H1 (cell line): ENCODE results near the gene CAPZB. TPM values are rescaled to one million over a fixed set of nuclear protein-coding genes. Genes with fewer than 3 reads are reported as not detected.

ENCODE experiments used
- CTCF ChIA-PET: fragments of 300-600 bp; sonication (Branson Sonifier 250); formaldehyde crosslinking; loops from one replicate; lab custom pipeline; 2021; ENCODE audit not compliant: partially characterized antibody; lab: Charles Lee
- POLR2A ChIA-PET: fragments of 300-600 bp; sonication (Branson Sonifier 250); formaldehyde crosslinking; loops from one replicate; lab custom pipeline; 2021; ENCODE audit warnings: inconsistent platforms; ENCODE audit not compliant: partially characterized antibody; lab: Charles Lee
- DNase-seq, 2 experiments: peaks; one replicate each; pipeline versions ENCODE4 v3.0.0 to v3.0.0-alpha.2; 2010 to 2022; ENCODE audit warnings: low spot score in 2 of 2, low read depth in 1 of 2, mixed read lengths in 1 of 2
- FAIRE-seq: peaks from 2 replicates; lab custom pipeline; 2011; peaks lifted over from hg19 to GRCh38; lab: Jason Lieb, UNC
- H2AFZ ChIP-seq: 2 replicates; pipeline ENCODE4 v1.8.1; 2012; ENCODE audit warnings: low read length, inconsistent platforms
- H2AK5ac ChIP-seq: 2 replicates; pipeline ENCODE4 v1.6.1; 2013; ENCODE audit warnings: low read depth, low read length
- H2BK120ac ChIP-seq: replicated peaks from 2 replicates; pipeline ENCODE3; 2013; ENCODE audit warnings: low read depth, low read length, inconsistent platforms
- H2BK12ac ChIP-seq: 2 replicates; pipeline ENCODE4 v1.6.1; 2013; ENCODE audit warnings: low read depth, low read length
- H2BK15ac ChIP-seq: 2 replicates; pipeline ENCODE4 v1.6.1; 2013; ENCODE audit warnings: low read length
- H2BK20ac ChIP-seq: 2 replicates; pipeline ENCODE4 v1.6.1; 2013; ENCODE audit warnings: low read length
- H2BK5ac ChIP-seq: 2 replicates; pipeline ENCODE4 v1.6.1; 2013; ENCODE audit warnings: low read depth, low read length
- H3K14ac ChIP-seq: 2 replicates; pipeline ENCODE4 v1.6.1; 2013; ENCODE audit warnings: inconsistent platforms; ENCODE audit not compliant: insufficient read length
- H3K18ac ChIP-seq: 2 replicates; pipeline ENCODE4 v1.6.1; 2013; ENCODE audit warnings: low read length; ENCODE audit errors: extremely low read depth
- H3K23ac ChIP-seq: 2 replicates; pipeline ENCODE4 v1.6.1; 2013; ENCODE audit warnings: inconsistent platforms; ENCODE audit not compliant: insufficient read length
- H3K23me2 ChIP-seq: 2 replicates; pipeline ENCODE4 v1.6.1; 2013; ENCODE audit warnings: low read depth, low read length
- H3K27ac ChIP-seq: 2 replicates; pipeline ENCODE4 v1.6.1; 2011; ENCODE audit warnings: low read depth, low read length, inconsistent platforms
- H3K27me3 ChIP-seq, 4 experiments: replicated peaks in 1 of 4; 1 replicate in 1 of 4; 2 replicates in 3 of 4; pipeline versions ENCODE4 v1.6.1 to v1.8.1; 2011 to 2013; ENCODE audit warnings: low read length in 3 of 4, mild to moderate bottlenecking in 3 of 4, inconsistent platforms in 2 of 4, mixed read lengths in 2 of 4, moderate library complexity in 1 of 4; ENCODE audit not compliant: control insufficient read depth in 3 of 4, insufficient read depth in 3 of 4; ENCODE audit errors: extremely low read depth in 1 of 4
- H3K36me3 ChIP-seq, 4 experiments: 2 replicates each; pipeline versions ENCODE4 v1.6.1 to v1.8.1; 2011 to 2013; ENCODE audit warnings: mild to moderate bottlenecking in 4 of 4, low read length in 3 of 4, moderate library complexity in 2 of 4, control low read depth in 1 of 4, inconsistent platforms in 1 of 4; ENCODE audit not compliant: insufficient read depth in 4 of 4, control insufficient read depth in 2 of 4
- H3K4ac ChIP-seq: replicated peaks from 2 replicates; pipeline ENCODE3; 2013; ENCODE audit warnings: low read length, low read depth, mixed read lengths, inconsistent platforms; ENCODE audit not compliant: insufficient read length
- H3K4me1 ChIP-seq, 4 experiments: replicated peaks in 1 of 4; 1 replicate in 1 of 4; 2 replicates in 3 of 4; pipeline versions ENCODE4 v1.6.1 to v1.8.1; 2011 to 2013; ENCODE audit warnings: low read length in 3 of 4, inconsistent platforms in 2 of 4, mixed read lengths in 1 of 4; ENCODE audit not compliant: insufficient read depth in 4 of 4, control insufficient read depth in 3 of 4
- H3K4me2 ChIP-seq, 2 experiments: 2 replicates each; pipeline versions ENCODE4 v1.6.1 to v1.8.1; 2011 to 2013; ENCODE audit warnings: low read depth in 2 of 2, low read length in 2 of 2, control low read depth in 1 of 2, inconsistent platforms in 1 of 2, mild to moderate bottlenecking in 1 of 2; ENCODE audit not compliant: insufficient read depth in 1 of 2
- H3K4me3 ChIP-seq, 4 experiments: fragments of 200-600, 300-600 bp in 1 of 4; sonication (generic), shearing (Covaris generic), sonication (Bioruptor Twin) in 1 of 4; 2 replicates each; pipeline versions ENCODE4 v1.5.1 to v1.8.1; 2011 to 2016; ENCODE audit warnings: low read length in 4 of 4, low read depth in 3 of 4, control low read depth in 2 of 4, inconsistent platforms in 2 of 4, mild to moderate bottlenecking in 2 of 4, mixed read lengths in 1 of 4, moderate library complexity in 1 of 4; ENCODE audit not compliant: insufficient read depth in 2 of 4; ENCODE audit errors: extremely low read depth in 1 of 4
- H3K56ac ChIP-seq: replicated peaks from 2 replicates; pipeline ENCODE3; 2013; ENCODE audit warnings: low read depth, mild to moderate bottlenecking, mixed read lengths, low read length, inconsistent platforms; ENCODE audit not compliant: insufficient read length
- H3K79me1 ChIP-seq: 2 replicates; pipeline ENCODE4 v1.6.1; 2013; ENCODE audit warnings: low read depth, low read length, control low read depth
- H3K79me2 ChIP-seq, 2 experiments: 2 replicates each; pipeline versions ENCODE4 v1.6.1 to v1.8.1; 2012 to 2013; ENCODE audit warnings: low read length in 2 of 2, mild to moderate bottlenecking in 2 of 2, inconsistent platforms in 1 of 2; ENCODE audit not compliant: insufficient read depth in 2 of 2, control insufficient read depth in 1 of 2
- H3K9ac ChIP-seq, 4 experiments: replicated peaks in 1 of 4; 1 replicate in 1 of 4; 2 replicates in 3 of 4; pipeline versions ENCODE4 v1.6.1 to v1.8.1; 2011 to 2013; ENCODE audit warnings: low read depth in 3 of 4, low read length in 3 of 4, control low read depth in 2 of 4, mild to moderate bottlenecking in 2 of 4, moderate library complexity in 2 of 4, inconsistent platforms in 1 of 4; ENCODE audit errors: extremely low read depth in 1 of 4
- H3K9me3 ChIP-seq, 2 experiments: 2 replicates each; pipeline versions ENCODE4 v1.6.1 to v1.8.1; 2012 to 2013; ENCODE audit warnings: mild to moderate bottlenecking in 2 of 2, moderate library complexity in 2 of 2, control low read depth in 1 of 2, inconsistent platforms in 1 of 2, low read depth in 1 of 2, low read length in 1 of 2, mixed read lengths in 1 of 2; ENCODE audit not compliant: insufficient read depth in 2 of 2
- H4K20me1 ChIP-seq, 2 experiments: replicated peaks in 1 of 2; 2 replicates each; pipeline versions ENCODE3 to v1.8.1; 2011 to 2013; ENCODE audit warnings: inconsistent platforms in 2 of 2, low read length in 2 of 2, mild to moderate bottlenecking in 1 of 2; ENCODE audit not compliant: insufficient read depth in 2 of 2, control insufficient read depth in 1 of 2
- H4K5ac ChIP-seq: 2 replicates; pipeline ENCODE4 v1.6.1; 2013; ENCODE audit warnings: low read length, low read depth, mixed read lengths, inconsistent platforms; ENCODE audit not compliant: insufficient read length
- H4K8ac ChIP-seq: 2 replicates; pipeline ENCODE4 v1.8.0; 2013; ENCODE audit warnings: mild to moderate bottlenecking, moderate library complexity, low read length, inconsistent platforms; ENCODE audit not compliant: insufficient read depth; ENCODE audit errors: extremely low read depth
- H4K91ac ChIP-seq: replicated peaks from 2 replicates; pipeline ENCODE3; 2013; ENCODE audit warnings: low read length, mixed read lengths, inconsistent platforms; ENCODE audit not compliant: insufficient read length
- BCL11A ChIP-seq, 2 experiments: IDR thresholded peaks; one replicate each; pipeline ENCODE4 v1.6.1; 2011; ENCODE audit warnings: low read depth in 2 of 2, low read length in 2 of 2, mild to moderate bottlenecking in 2 of 2
- CBX8 ChIP-seq: fragments of 300-800, 300-1000 bp; sonication (generic); IDR thresholded peaks from 2 replicates; pipeline ENCODE4 v1.7.1; 2016; ENCODE audit warnings: low read depth, low read length, borderline replicate concordance
- CHD1 ChIP-seq: IDR thresholded peaks from 2 replicates; pipeline ENCODE4 v1.6.1; 2012; ENCODE audit warnings: low read depth, low read length, improper control_type of control experiment
- CREB1 ChIP-seq: IDR thresholded peaks from 2 replicates; pipeline ENCODE4 v1.6.1; 2012; ENCODE audit warnings: inconsistent platforms
- KDM1A ChIP-seq: fragments of 200-600, 300-600 bp; sonication (generic); IDR thresholded peaks from 2 replicates; pipeline ENCODE4 v1.7.1; 2016; ENCODE audit warnings: mild to moderate bottlenecking, low read length, borderline replicate concordance
- PHF8 ChIP-seq: fragments of 200-600 bp; sonication (generic); conservative IDR thresholded peaks from 2 replicates; pipeline ENCODE4 v1.7.1; 2012; ENCODE audit warnings: low read depth, mild to moderate bottlenecking, inconsistent platforms, low read length, moderate library complexity
- RXRA ChIP-seq: IDR thresholded peaks from 2 replicates; pipeline ENCODE4 v1.6.1; 2011; ENCODE audit warnings: low read depth, mild to moderate bottlenecking, low read length, moderate library complexity; ENCODE audit not compliant: insufficient read depth
- SP2 ChIP-seq: IDR thresholded peaks from 2 replicates; pipeline ENCODE4 v1.6.1; 2012; ENCODE audit warnings: mild to moderate bottlenecking, low read length, inconsistent platforms
- WGBS, 2 experiments: shearing (Covaris generic) in 1 of 2; methylation state at CpG; one replicate each; pipeline versions ENCODE4 v1.1.6 to v1.1.7; 2013 to 2015; ENCODE audit warnings: low lambda C conversion rate in 2 of 2, mixed read lengths in 2 of 2, inconsistent platforms in 1 of 2, low coverage in 1 of 2, missing lambda C conversion rate in 1 of 2; ENCODE audit not compliant: insufficient replicate concordance in 2 of 2, insufficient coverage in 1 of 2, insufficient read length in 1 of 2; ENCODE audit errors: extremely low coverage in 1 of 2, missing lambda C conversion rate in 1 of 2; 5-methylcytosine and 5-hydroxymethylcytosine counted together
- polyA plus RNA-seq, 7 experiments: library from polyadenylated mRNA; depleted of rRNA in 3 of 7; stranded (reverse) in 5 of 7; unstranded in 2 of 7; fragments of >200 nt in 5 of 7; fragments of 200-250 nt in 2 of 7; gene quantifications; 1 replicate in 5 of 7; 2 replicates in 1 of 7; 4 replicates in 1 of 7; pipeline versions ENCODE4 v1.2.1 to v1.2.3, GENCODE V29; 2011 to 2013; ENCODE audit warnings: missing spikeins in 2 of 7, mixed read lengths in 2 of 7
- total RNA-seq: library from RNA; stranded (reverse); fragmentation: NEBNext Ultra II Directional; extraction: Animal tissue kit (Norgen Biotek cat#: 25700); gene quantifications from 2 replicates; pipeline ENCODE4 v1.2.1, GENCODE V29; 2021
- TF ChIP-seq, protein P1 (sequence below), 3 experiments: IDR thresholded peaks; 1 replicate in 2 of 3; 2 replicates in 1 of 3; pipeline versions ENCODE4 v1.5.1 to v1.6.1; 2011; ENCODE audit warnings: low read length in 3 of 3, mild to moderate bottlenecking in 3 of 3, inconsistent platforms in 2 of 3, low read depth in 1 of 3, moderate library complexity in 1 of 3; ENCODE audit not compliant: insufficient read depth in 1 of 3; ENCODE audit errors: control extremely low read depth in 1 of 3

The CAPZB gene
- total and polyA plus RNA-seq, 2 of the 8 experiments (the other 6 are each of a cell fraction or from before 2014, with no cell fraction given): 162 to 371 TPM

DNA sequence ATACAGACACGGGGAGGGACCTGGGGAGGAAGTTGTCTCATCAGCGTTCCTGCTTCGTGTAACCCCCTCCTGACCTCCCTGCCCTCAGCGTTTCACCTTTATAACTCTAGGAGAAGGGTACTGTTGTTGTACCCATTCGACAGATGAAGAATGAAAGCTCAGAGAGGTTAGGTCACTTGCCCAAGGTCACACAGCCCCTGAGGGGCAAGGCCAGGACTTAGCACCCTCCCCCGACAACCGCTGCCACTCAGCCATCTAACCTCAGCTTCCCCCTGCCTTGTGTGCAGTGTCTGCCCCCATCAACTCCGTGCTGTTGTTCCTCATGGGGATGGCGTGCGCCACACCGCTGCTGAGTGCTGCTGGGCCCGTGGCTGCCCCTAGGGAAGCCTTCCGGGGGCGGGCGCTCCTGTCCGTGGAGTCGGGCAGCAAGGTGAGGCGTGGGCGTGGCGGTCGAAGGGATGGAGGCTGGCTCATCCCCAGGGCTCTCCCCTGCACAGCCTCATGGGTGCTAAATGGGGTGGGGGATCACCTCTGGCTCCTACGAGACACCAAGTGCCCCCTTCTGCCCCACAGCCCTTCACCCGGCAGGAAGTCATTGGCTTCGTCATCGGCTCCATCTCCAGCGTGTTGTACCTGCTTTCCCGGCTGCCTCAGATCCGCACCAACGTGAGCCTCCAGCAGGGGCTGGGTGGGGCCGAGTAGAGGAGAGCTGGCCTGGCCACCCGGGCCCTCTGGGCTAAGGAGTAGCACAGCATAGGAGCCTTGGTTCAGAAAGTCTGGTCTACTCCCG lies 159.2 kb downstream of the CAPZB start:
- Histone ChIP-seq H4K8ac (no peak overlapping the region), H3K4me3 (no peak overlapping the region), H3K9me3 (no peaks in the 10 kb centered on the region), H2AFZ (no peak overlapping the region), H4K20me1 (peaks cover 0 to 14% of the 10 kb centered on the region in 2 experiments), H3K23ac (no peak overlapping the region), H2AK5ac (no peak overlapping the region), H3K79me1 (no peaks in the 10 kb centered on the region; the same call in 1 of the 2 replicates), H3K56ac (no peak overlapping the region), H3K27me3 (no peaks in the 10 kb centered on the region), H4K5ac (no peak overlapping the region), H3K18ac (no peak overlapping the region), H2BK5ac (no peak overlapping the region), H2BK12ac (no peak overlapping the region), H4K91ac (no peak overlapping the region), H3K79me2 (no peaks in the 10 kb centered on the region), H3K23me2 (no peaks in the 10 kb centered on the region), H3K4me1 (no peaks in the 10 kb centered on the region), H3K9ac (no peak overlapping the region), H3K4ac (no peak overlapping the region), H3K36me3 (peaks cover 5 to 16% (median 10%) of the 10 kb centered on the region in 4 experiments; a peak in 5 of 8 replicates), H2BK20ac (no peak overlapping the region), H3K27ac (no peak overlapping the region), H3K4me2 (no peak overlapping the region), H3K14ac (no peak overlapping the region), H2BK15ac (no peak overlapping the region), H2BK120ac (no peak overlapping the region)
- ChIA-PET CTCF (interaction anchor here (0.7 to 2.8 kb wide), 6 partner anchors 8 to 135 kb away, joined by 3 to 9 read pairs (median 4); no protein-coding TSS in a partner anchor), POLR2A (interaction anchor here (0.5 to 13.3 kb wide), 4 partner anchors 9 to 74 kb away, joined by 3 to 143 read pairs (median 4); partner anchors contain the start of genes AKR7A2 and SLC66A1)
- 83% methylated on average over 32 of the region's 32 CpGs; no CpG with 5 or more reads in 1 of the 2 experiments for WGBS, 2 experiments
- DNase-seq (no peak), FAIRE-seq (no peak)
- TF ChIP-seq PHF8 (no peak), CREB1 (no peak), KDM1A (no peak), SP2 (no peak), BCL11A (IDR thresholded peaks at IDR 0.05; ENCODE audit: low read depth in 2 of 2, low read length in 2 of 2) (no peak), RXRA (no peak), CHD1 (no peak), CBX8 (no peak)
- TF ChIP-seq, protein P1, sequence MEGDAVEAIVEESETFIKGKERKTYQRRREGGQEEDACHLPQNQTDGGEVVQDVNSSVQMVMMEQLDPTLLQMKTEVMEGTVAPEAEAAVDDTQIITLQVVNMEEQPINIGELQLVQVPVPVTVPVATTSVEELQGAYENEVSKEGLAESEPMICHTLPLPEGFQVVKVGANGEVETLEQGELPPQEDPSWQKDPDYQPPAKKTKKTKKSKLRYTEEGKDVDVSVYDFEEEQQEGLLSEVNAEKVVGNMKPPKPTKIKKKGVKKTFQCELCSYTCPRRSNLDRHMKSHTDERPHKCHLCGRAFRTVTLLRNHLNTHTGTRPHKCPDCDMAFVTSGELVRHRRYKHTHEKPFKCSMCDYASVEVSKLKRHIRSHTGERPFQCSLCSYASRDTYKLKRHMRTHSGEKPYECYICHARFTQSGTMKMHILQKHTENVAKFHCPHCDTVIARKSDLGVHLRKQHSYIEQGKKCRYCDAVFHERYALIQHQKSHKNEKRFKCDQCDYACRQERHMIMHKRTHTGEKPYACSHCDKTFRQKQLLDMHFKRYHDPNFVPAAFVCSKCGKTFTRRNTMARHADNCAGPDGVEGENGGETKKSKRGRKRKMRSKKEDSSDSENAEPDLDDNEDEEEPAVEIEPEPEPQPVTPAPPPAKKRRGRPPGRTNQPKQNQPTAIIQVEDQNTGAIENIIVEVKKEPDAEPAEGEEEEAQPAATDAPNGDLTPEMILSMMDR (IDR thresholded peaks at IDR 0.05; ENCODE audit: control extremely low read depth in 1 of 3, insufficient read depth in 1 of 3, low read depth in 1 of 3, low read length in 3 of 3): no peak
